ENCODE measurements around the gene NTM.

The NTM gene

GRCh38 chr11:131692961-131693360, 322.5 kb downstream of the NTM start:
- DNase-seq = no peak

- DNase-seq = no peak
These were observed 323.3 kb downstream of the NTM start for GRCh38 chr11:131693756-131694155.

- DNase-seq = peak; percentile 85
These were observed 324.4 kb downstream of the NTM start for GRCh38 chr11:131694526-131695424.

- no peak for DNase-seq
These were observed 325.5 kb downstream of the NTM start for GRCh38 chr11:131695889-131696429.

- no peak for DNase-seq
These were observed 326.3 kb downstream of the NTM start for GRCh38 chr11:131696690-131697089.

GRCh38 chr11:131703311-131703710, 332.9 kb downstream of the NTM start:
- DNase-seq = no peak

- no peak for DNase-seq
These were observed 334.3 kb downstream of the NTM start for GRCh38 chr11:131704682-131705081.

GRCh38 chr11:131710511-131710910, 340.1 kb downstream of the NTM start:
- no peak for DNase-seq

- DNase-seq = no peak
These were observed 342.5 kb downstream of the NTM start for GRCh38 chr11:131712897-131713296.

- DNase-seq = no peak
These were observed 343.2 kb downstream of the NTM start for GRCh38 chr11:131713529-131714134.

- DNase-seq = no peak
These were observed 347.2 kb downstream of the NTM start for GRCh38 chr11:131717616-131718015.

- no peak for DNase-seq
These were observed 352.7 kb downstream of the NTM start for GRCh38 chr11:131723088-131723487.

GRCh38 chr11:131724436-131724975, 354.1 kb downstream of the NTM start:
- no peak for DNase-seq

GRCh38 chr11:131734871-131735270, 364.5 kb downstream of the NTM start:
- DNase-seq = no peak

- no peak for DNase-seq
These were observed 366.9 kb downstream of the NTM start for GRCh38 chr11:131737357-131737756.

GRCh38 chr11:131739243-131739882, 368.9 kb downstream of the NTM start:
- DNase-seq = no peak

- DNase-seq = no peak
These were observed 374.4 kb downstream of the NTM start for GRCh38 chr11:131744847-131745246.

- no peak for DNase-seq
These were observed 375.0 kb downstream of the NTM start for GRCh38 chr11:131745405-131745804.

- DNase-seq = no peak
These were observed 375.8 kb downstream of the NTM start for GRCh38 chr11:131746201-131746600.

GRCh38 chr11:131748151-131749050, 378.0 kb downstream of the NTM start:
- peak; percentile 66 for DNase-seq

- DNase-seq = peak; percentile 39
These were observed 378.7 kb downstream of the NTM start for GRCh38 chr11:131749101-131749500.

GRCh38 chr11:131750152-131750551, 379.7 kb downstream of the NTM start:
- no peak for DNase-seq

All from left hindlimb (tissue), 1 donor.